ENCODE data around the gene SLU7. TPM values are rescaled to one million over a fixed set of nuclear protein-coding genes. Genes with fewer than 3 reads are reported as not detected.

The SLU7 gene
- total RNA-seq, 1 donor from 2014 or later = 48.5 TPM

DNA sequence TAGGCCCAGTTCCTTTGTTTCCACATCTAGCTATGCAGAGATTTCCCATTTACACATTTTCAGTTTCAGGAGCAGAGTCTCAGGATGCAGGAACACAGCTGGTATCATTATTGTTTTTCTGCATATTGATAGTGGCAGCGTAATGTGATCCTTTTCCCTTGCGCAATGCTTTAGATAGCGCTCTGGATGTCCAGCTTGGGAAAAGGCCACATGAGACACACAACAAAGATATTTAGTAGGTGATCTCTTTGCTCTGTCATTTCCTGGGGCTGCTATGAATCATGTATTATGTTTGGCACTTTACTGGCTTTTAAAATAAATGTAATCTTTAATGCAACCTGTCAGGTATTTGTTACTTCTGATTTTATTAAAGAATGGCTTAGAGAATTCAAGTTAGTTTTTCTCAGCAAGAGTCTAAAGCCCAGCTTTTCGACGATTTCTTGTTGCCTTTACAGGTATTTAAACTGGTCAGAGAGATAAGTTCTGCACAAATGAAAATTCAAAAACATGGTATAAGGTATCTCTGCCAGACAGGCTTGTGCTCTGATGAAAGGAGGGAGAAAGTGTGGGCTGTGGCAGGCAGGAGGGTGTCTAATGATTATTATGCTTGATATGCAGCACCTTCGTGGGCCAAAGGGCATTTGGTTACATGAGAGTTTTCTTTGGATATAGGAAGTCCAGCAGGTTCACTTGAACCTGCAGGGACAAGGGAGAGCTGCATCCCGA lies 45.0 kb upstream of the SLU7 start:
- DNase-seq (ENCODE audit: low spot score) = no peak
- H2AFZ ChIP-seq (replicated peaks) = no peak overlapping the region
- no peaks in the 10 kb centered on the region for H4K20me1 ChIP-seq (ENCODE audit: low read depth)
- no peak overlapping the region for H3K4me3 ChIP-seq
- H3K36me3 ChIP-seq = no peaks in the 10 kb centered on the region
- no peak overlapping the region for H3K27ac ChIP-seq
- no peak overlapping the region for H3K9ac ChIP-seq
- Mint-ChIP-seq H3K36me3 (no peaks in the 10 kb centered on the region), H3K4me3 (no peak overlapping the region), H3K9me3 (peaks cover 8% of the 10 kb centered on the region), H3K4me1 (peaks cover 6% of the 10 kb centered on the region), H3K27me3 (ENCODE audit: insufficient read depth, low read depth) (no peaks in the 10 kb centered on the region), H3K27ac (no peak overlapping the region)
- H3F3A ChIP-seq (ENCODE audit: low read depth) = no peaks in the 10 kb centered on the region
- no peak for TF ChIP-seq EZH2 (IDR thresholded peaks at IDR 0.05)
- no peak for TF ChIP-seq CTCF (IDR thresholded peaks at IDR 0.05)
- TF ChIP-seq EZH2phosphoT487 (IDR thresholded peaks at IDR 0.05) = no peak
- no peaks in the 10 kb centered on the region for H3K79me2 ChIP-seq (ENCODE audit: low read depth)
- no peaks in the 10 kb centered on the region for H3K9me3 ChIP-seq (ENCODE audit: low read depth)
- H3K27me3 ChIP-seq = no peaks in the 10 kb centered on the region
- no peak overlapping the region for H3K4me2 ChIP-seq
- H3K4me1 ChIP-seq = no peaks in the 10 kb centered on the region

GRCh38 chr5:160463227-160463626 lies 44.3 kb upstream of the SLU7 start:
- no peak overlapping the region for H3K4me3 Mint-ChIP-seq
- no peaks in the 10 kb centered on the region for H3K79me2 ChIP-seq (ENCODE audit: low read depth)

DNA sequence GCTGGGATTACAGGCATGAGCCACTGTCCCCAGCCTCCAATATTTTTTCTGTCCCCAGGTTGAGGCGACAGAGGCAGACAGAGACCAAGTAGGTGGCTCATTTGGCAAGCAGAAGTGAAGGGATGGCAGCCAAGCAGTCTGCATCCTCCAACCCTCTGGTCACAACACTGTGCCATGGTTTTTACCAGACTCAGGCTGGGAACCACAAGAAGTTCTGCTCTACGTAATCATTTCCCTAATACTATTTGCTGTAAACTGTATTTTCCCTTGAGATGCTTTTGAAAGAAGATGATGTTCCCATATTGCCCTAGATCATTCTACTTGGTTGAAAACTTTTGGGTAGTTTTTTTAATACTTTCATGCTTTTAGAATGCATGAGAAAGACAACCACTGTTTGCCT lies 43.3 kb upstream of the SLU7 start:
- H3K36me3 Mint-ChIP-seq = no peaks in the 10 kb centered on the region
- no peaks in the 10 kb centered on the region for H3F3A ChIP-seq (ENCODE audit: low read depth)
- H3K27ac Mint-ChIP-seq = no peak overlapping the region
- no peak overlapping the region for H3K9ac ChIP-seq
- H3K27me3 Mint-ChIP-seq (ENCODE audit: insufficient read depth, low read depth) = no peaks in the 10 kb centered on the region
- no peak for DNase-seq (ENCODE audit: low spot score)
- H3K4me2 ChIP-seq = no peak overlapping the region
- no peaks in the 10 kb centered on the region for H3K27me3 ChIP-seq
- no peaks in the 10 kb centered on the region for H3K36me3 ChIP-seq
- TF ChIP-seq EZH2phosphoT487 (IDR thresholded peaks at IDR 0.05) = no peak
- TF ChIP-seq EZH2 (IDR thresholded peaks at IDR 0.05) = no peak
- no peak for TF ChIP-seq CTCF (IDR thresholded peaks at IDR 0.05)
- H3K4me1 ChIP-seq = no peaks in the 10 kb centered on the region
- no peak overlapping the region for H3K4me3 Mint-ChIP-seq
- H4K20me1 ChIP-seq (ENCODE audit: low read depth) = no peaks in the 10 kb centered on the region
- no peak overlapping the region for H3K27ac ChIP-seq
- no peak overlapping the region for H3K4me3 ChIP-seq
- peaks cover 8% of the 10 kb centered on the region for H3K9me3 Mint-ChIP-seq
- H3K79me2 ChIP-seq (ENCODE audit: low read depth) = no peaks in the 10 kb centered on the region
- no peaks in the 10 kb centered on the region for H3K9me3 ChIP-seq (ENCODE audit: low read depth)
- H2AFZ ChIP-seq (replicated peaks) = no peak overlapping the region
- H3K4me1 Mint-ChIP-seq = peaks cover 4% of the 10 kb centered on the region

More at GRCh38 chr5:160463227-160463626, 44.3 kb upstream of the SLU7 start:
- no peaks in the 10 kb centered on the region for H3K27me3 ChIP-seq
- H3F3A ChIP-seq (ENCODE audit: low read depth) = no peaks in the 10 kb centered on the region
- H2AFZ ChIP-seq (replicated peaks) = no peak overlapping the region
- H3K36me3 ChIP-seq = no peaks in the 10 kb centered on the region
- no peak overlapping the region for H3K27ac Mint-ChIP-seq
- H3K9me3 Mint-ChIP-seq = peaks cover 8% of the 10 kb centered on the region
- no peaks in the 10 kb centered on the region for H3K36me3 Mint-ChIP-seq
- TF ChIP-seq EZH2phosphoT487 (IDR thresholded peaks at IDR 0.05) (no peak), CTCF (IDR thresholded peaks at IDR 0.05) (no peak), EZH2 (IDR thresholded peaks at IDR 0.05) (no peak)
- peaks cover 6% of the 10 kb centered on the region for H3K4me1 Mint-ChIP-seq
- no peaks in the 10 kb centered on the region for H3K9me3 ChIP-seq (ENCODE audit: low read depth)
- H3K27ac ChIP-seq = no peak overlapping the region
- no peak for DNase-seq (ENCODE audit: low spot score)
- no peak overlapping the region for H3K4me3 ChIP-seq
- no peak overlapping the region for H3K4me2 ChIP-seq
- no peak overlapping the region for H3K9ac ChIP-seq
- H3K4me1 ChIP-seq = no peaks in the 10 kb centered on the region
- no peaks in the 10 kb centered on the region for H3K27me3 Mint-ChIP-seq (ENCODE audit: insufficient read depth, low read depth)
- no peaks in the 10 kb centered on the region for H4K20me1 ChIP-seq (ENCODE audit: low read depth)
